ENCODE data around the gene GGA2.
"Not testable (repeated sequence)": the region's sequence is repeated elsewhere in the genome, so short reads cannot be mapped to it uniquely, and the experiment has no call there.

Gene GGA2

DNA sequence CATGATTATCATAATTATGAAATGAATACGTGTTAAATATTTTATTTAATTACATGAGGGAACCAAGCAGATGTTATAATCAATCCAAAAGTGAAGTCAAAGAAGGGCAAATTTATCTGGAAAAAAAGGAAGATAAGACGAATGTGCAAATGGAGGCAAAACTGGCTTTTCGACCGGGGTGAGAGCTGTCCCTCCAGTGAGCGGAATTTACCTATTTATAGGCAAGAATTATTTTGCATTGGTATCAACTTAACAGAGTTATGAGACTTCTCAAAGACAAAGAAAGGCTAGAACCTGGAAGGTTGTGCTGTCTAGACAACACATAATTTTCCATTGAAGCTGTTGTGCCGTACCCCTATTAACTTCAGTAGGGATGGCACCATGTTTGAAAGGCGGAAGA is 1.4 kb upstream of the GGA2 start:
- Histone ChIP-seq H3K4me3 (ENCODE audit: extremely low read depth, insufficient read depth, low read length, poor library complexity, severe bottlenecking) (no peak overlapping the region), H3K27ac (ENCODE audit: low read depth, low read length, severe bottlenecking) (no peak overlapping the region), H3K36me3 (ENCODE audit: control insufficient read depth, insufficient read depth, low read length) (peaks cover 3% of the 10 kb centered on the region), H3K4me1 (ENCODE audit: control insufficient read depth, insufficient read depth, low read length, poor library complexity, severe bottlenecking) (no peaks in the 10 kb centered on the region), H3K9me3 (ENCODE audit: control insufficient read depth, low read length) (no peaks in the 10 kb centered on the region)
- WGBS, 2 experiments (ENCODE audit: insufficient coverage in 2 of 2), result 96 to 100% methylated on average over 3 to 5 of the region's 7 CpGs

- H3K4me3 ChIP-seq (ENCODE audit: extremely low read depth, insufficient read depth, low read length, poor library complexity, severe bottlenecking), result peak overlapping the region; percentile 53
- H3K36me3 ChIP-seq (ENCODE audit: control insufficient read depth, insufficient read depth, low read length); H3K4me1 ChIP-seq (ENCODE audit: control insufficient read depth, insufficient read depth, low read length, poor library complexity, severe bottlenecking); H3K9me3 ChIP-seq (ENCODE audit: control insufficient read depth, low read length); H3K27ac ChIP-seq (ENCODE audit: low read depth, low read length, severe bottlenecking): not testable (repeated sequence)
- 85 to 100% methylated on average over 2 to 4 of the region's 10 CpGs for WGBS, 2 experiments (ENCODE audit: insufficient coverage in 2 of 2)
Observed at GRCh38 chr16:23510915-23511270, 599 bp upstream of the GGA2 start.

DNA sequence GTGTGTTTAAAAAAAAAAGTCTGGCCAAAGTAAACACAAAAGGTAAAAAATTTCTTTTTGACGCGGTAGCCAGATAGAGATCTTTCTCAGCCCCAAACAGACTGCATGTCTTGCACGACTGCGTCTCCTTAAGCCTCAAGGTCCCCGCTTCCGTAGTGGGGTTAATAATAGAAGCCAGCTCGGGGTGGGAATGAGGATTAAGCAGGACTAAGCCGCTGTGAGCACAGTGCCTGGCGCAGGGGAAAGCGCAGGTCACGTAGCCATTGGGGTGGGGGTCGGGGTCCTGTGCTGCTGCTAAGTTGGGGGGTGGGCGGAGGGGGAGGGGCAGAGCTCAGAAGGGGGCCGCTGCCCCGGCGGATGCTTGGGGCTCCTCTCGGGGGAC is 521 bp downstream of the GGA2 start:
- Histone ChIP-seq H3K4me3 (ENCODE audit: extremely low read depth, insufficient read depth, low read length, poor library complexity, severe bottlenecking) (peak overlapping the region; percentile 53), H3K27ac (ENCODE audit: low read depth, low read length, severe bottlenecking) (no peak overlapping the region), H3K36me3 (ENCODE audit: control insufficient read depth, insufficient read depth, low read length) (peaks cover 3% of the 10 kb centered on the region), H3K4me1 (ENCODE audit: control insufficient read depth, insufficient read depth, low read length, poor library complexity, severe bottlenecking) (peaks cover 16% of the 10 kb centered on the region), H3K9me3 (ENCODE audit: control insufficient read depth, low read length) (no peaks in the 10 kb centered on the region)
- WGBS, 2 experiments (ENCODE audit: insufficient coverage in 2 of 2), result 2 to 3% methylated on average over 7 to 8 of the region's 17 CpGs

GRCh38 chr16:23509441-23509754 is 896 bp downstream of the GGA2 start:
- peaks cover 19% of the 10 kb centered on the region for H3K4me1 ChIP-seq (ENCODE audit: control insufficient read depth, insufficient read depth, low read length, poor library complexity, severe bottlenecking)
- H3K9me3 ChIP-seq (ENCODE audit: control insufficient read depth, low read length), result no peaks in the 10 kb centered on the region
- H3K4me3 ChIP-seq (ENCODE audit: extremely low read depth, insufficient read depth, low read length, poor library complexity, severe bottlenecking), result peak overlapping the region; percentile 53
- 0 to 10% methylated on average over 2 of the region's 5 CpGs for WGBS, 2 experiments (ENCODE audit: insufficient coverage in 2 of 2)
- peaks cover 3% of the 10 kb centered on the region for H3K36me3 ChIP-seq (ENCODE audit: control insufficient read depth, insufficient read depth, low read length)
- peak overlapping the region; percentile 43 for H3K27ac ChIP-seq (ENCODE audit: low read depth, low read length, severe bottlenecking)

DNA sequence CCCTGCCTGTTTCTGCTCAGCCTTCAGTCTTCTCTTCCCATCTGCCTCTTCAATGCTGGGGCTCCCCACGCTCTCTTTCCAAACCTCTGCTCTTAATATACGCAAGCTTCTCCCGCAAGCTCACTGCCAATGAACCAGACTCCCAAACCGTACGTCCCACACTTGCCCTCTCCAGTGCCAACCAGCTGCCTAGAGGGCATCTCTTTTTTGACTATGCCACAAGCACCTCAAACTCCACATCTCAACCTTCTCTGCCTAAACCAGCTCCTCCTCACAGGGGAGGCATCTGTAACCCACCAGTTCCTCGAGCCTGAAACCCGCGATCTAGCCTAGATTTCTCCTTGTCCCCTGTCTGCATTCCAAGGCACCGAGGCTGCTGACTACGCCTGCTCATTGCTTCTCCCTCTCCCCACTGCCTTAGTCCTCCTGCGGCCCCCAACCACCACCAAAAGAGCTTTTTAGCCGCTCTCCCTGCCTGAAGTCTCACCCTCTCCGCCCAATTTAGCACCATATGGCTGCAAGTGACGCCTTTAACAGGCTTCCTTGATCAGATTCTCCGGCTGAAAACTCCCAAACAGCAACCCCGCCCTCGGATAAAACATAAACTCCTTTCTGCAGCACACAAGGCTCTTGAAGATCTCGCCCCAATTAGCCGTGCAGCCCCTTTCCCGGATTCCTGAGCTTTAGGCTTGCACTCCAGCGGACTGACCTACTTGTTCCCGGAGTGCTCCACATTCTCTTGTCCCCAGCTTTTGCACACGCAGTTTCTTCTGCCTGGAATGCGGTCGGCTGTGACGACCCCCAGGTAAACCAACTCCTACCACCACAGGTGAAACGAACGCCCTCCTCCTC is 1.5 kb downstream of the GGA2 start:
- WGBS, 2 experiments (ENCODE audit: insufficient coverage in 2 of 2), result 17 to 26% methylated on average over 22 to 26 of the region's 28 CpGs
- Histone ChIP-seq H3K9me3 (ENCODE audit: control insufficient read depth, low read length) (no peaks in the 10 kb centered on the region), H3K36me3 (ENCODE audit: control insufficient read depth, insufficient read depth, low read length) (no peaks in the 10 kb centered on the region), H3K4me3 (ENCODE audit: extremely low read depth, insufficient read depth, low read length, poor library complexity, severe bottlenecking) (peak overlapping the region; percentile 53), H3K27ac (ENCODE audit: low read depth, low read length, severe bottlenecking) (peak overlapping the region; percentile 43), H3K4me1 (ENCODE audit: control insufficient read depth, insufficient read depth, low read length, poor library complexity, severe bottlenecking) (peaks cover 22% of the 10 kb centered on the region)

DNA sequence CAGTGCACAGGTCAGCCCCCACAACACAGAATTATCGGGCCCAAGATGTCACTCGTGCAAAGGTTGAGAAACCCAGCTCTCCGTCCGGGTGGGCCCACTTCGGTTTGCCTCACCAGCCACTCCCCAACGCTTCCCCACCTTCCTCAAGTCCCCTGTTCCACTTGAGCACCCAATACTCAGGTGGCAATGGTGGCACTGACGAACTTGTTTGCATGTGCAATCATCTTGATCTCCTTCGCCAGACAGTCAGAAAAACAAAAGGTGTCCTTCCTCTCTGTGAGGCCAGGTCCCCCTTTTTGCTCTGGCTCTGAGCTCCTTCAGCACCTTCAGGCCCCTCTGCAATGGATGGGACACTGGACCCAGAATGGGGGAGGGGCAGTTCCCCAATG is 3.7 kb downstream of the GGA2 start:
- Histone ChIP-seq H3K4me1 (ENCODE audit: control insufficient read depth, insufficient read depth, low read length, poor library complexity, severe bottlenecking) (peaks cover 22% of the 10 kb centered on the region), H3K27ac (ENCODE audit: low read depth, low read length, severe bottlenecking) (no peak overlapping the region), H3K36me3 (ENCODE audit: control insufficient read depth, insufficient read depth, low read length) (peaks cover 5% of the 10 kb centered on the region), H3K9me3 (ENCODE audit: control insufficient read depth, low read length) (no peaks in the 10 kb centered on the region), H3K4me3 (ENCODE audit: extremely low read depth, insufficient read depth, low read length, poor library complexity, severe bottlenecking) (no peak overlapping the region)
- WGBS, 2 experiments (ENCODE audit: insufficient coverage in 2 of 2), result 94 to 95% methylated on average over 7 to 8 of the region's 8 CpGs

GRCh38 chr16:23505671-23506605 is 4.4 kb downstream of the GGA2 start:
- peaks cover 22% of the 10 kb centered on the region for H3K4me1 ChIP-seq (ENCODE audit: control insufficient read depth, insufficient read depth, low read length, poor library complexity, severe bottlenecking)
- peaks cover 11% of the 10 kb centered on the region for H3K36me3 ChIP-seq (ENCODE audit: control insufficient read depth, insufficient read depth, low read length)
- H3K9me3 ChIP-seq (ENCODE audit: control insufficient read depth, low read length), result no peaks in the 10 kb centered on the region
- WGBS, 2 experiments (ENCODE audit: insufficient coverage in 2 of 2), result 88 to 98% methylated on average over 3 to 5 of the region's 7 CpGs
- no peak overlapping the region for H3K27ac ChIP-seq (ENCODE audit: low read depth, low read length, severe bottlenecking)
- H3K4me3 ChIP-seq (ENCODE audit: extremely low read depth, insufficient read depth, low read length, poor library complexity, severe bottlenecking), result no peak overlapping the region

DNA sequence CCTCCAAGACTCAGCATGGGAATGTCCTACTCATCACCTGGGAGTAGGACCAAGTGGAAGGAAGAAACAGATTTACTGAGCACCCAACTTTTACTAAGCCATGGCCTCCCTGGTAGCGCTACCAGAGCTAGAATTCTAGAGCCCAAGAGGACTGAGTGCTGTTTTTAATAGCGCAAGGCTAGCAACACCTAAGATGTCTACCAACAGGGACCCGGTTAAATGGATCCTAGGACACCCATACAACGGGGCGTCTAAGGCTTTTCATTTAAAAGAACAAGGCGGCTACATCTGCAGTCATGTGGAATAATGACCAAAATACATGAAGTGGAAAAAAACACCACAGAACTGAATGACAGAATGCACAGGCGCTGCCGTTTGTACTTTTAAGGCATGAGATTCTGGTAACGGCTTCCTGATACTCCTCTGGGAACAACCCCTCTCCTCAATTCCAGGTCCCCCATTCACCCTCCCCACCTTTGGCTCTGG is 5.1 kb downstream of the GGA2 start:
- H3K27ac ChIP-seq (ENCODE audit: low read depth, low read length, severe bottlenecking), result peak overlapping the region; percentile 71
- no peak overlapping the region for H3K4me3 ChIP-seq (ENCODE audit: extremely low read depth, insufficient read depth, low read length, poor library complexity, severe bottlenecking)
- WGBS, 2 experiments (ENCODE audit: insufficient coverage in 2 of 2), result 86 to 95% methylated on average over 6 to 7 of the region's 9 CpGs
- H3K4me1 ChIP-seq (ENCODE audit: control insufficient read depth, insufficient read depth, low read length, poor library complexity, severe bottlenecking), result peaks cover 22% of the 10 kb centered on the region
- H3K36me3 ChIP-seq (ENCODE audit: control insufficient read depth, insufficient read depth, low read length), result peaks cover 11% of the 10 kb centered on the region
- no peaks in the 10 kb centered on the region for H3K9me3 ChIP-seq (ENCODE audit: control insufficient read depth, low read length)

DNA sequence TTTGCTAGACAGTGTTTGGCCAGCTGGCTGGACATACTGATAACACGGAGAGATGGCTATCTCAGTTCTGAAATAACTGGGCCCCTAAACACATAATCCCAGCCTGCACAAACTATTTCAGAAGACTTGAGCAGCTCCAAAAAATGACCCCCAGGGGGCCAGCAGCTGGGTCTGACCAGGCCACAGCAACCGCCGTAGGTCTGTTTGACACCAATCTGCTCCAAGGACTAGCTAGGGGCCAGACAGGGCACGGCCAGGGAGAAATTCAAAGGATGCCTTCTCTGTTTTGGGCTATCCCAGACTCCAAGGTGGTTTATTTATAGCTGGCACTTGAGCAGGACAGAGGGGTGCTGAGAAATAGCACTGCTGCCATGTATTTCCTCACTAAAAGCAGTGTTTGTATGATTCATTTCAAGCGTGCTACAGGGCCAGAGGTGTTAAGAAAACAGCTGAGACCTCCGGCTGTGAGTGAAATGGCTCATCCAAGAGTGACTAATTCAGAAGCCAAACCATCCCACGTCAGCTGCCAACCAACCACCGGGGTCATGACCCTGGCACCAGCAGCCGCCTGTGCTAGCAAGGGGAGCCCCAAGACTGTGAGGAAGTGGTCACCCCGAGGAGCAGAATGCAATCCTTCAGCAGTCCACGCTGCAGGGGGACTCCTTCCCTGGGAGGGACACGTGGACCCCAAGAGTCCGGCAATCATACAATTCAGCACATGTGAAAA is 5.7 kb downstream of the GGA2 start:
- 58 to 64% methylated on average over 10 to 12 of the region's 13 CpGs for WGBS, 2 experiments (ENCODE audit: insufficient coverage in 2 of 2)
- Histone ChIP-seq H3K4me1 (ENCODE audit: control insufficient read depth, insufficient read depth, low read length, poor library complexity, severe bottlenecking) (peaks cover 22% of the 10 kb centered on the region), H3K4me3 (ENCODE audit: extremely low read depth, insufficient read depth, low read length, poor library complexity, severe bottlenecking) (no peak overlapping the region)

GRCh38 chr16:23504076-23504452 is 6.2 kb downstream of the GGA2 start:
- Histone ChIP-seq H3K9me3 (ENCODE audit: control insufficient read depth, low read length) (no peaks in the 10 kb centered on the region), H3K4me1 (ENCODE audit: control insufficient read depth, insufficient read depth, low read length, poor library complexity, severe bottlenecking) (peaks cover 22% of the 10 kb centered on the region), H3K27ac (ENCODE audit: low read depth, low read length, severe bottlenecking) (peak overlapping the region; percentile 71), H3K36me3 (ENCODE audit: control insufficient read depth, insufficient read depth, low read length) (peaks cover 11% of the 10 kb centered on the region), H3K4me3 (ENCODE audit: extremely low read depth, insufficient read depth, low read length, poor library complexity, severe bottlenecking) (no peak overlapping the region)
- 94 to 96% methylated on average over 3 to 4 of the region's 5 CpGs for WGBS, 2 experiments (ENCODE audit: insufficient coverage in 2 of 2)

More for the DNA sequence above, 5.7 kb downstream of the GGA2 start:
- Histone ChIP-seq H3K27ac (ENCODE audit: low read depth, low read length, severe bottlenecking) (peak overlapping the region; percentile 71), H3K36me3 (ENCODE audit: control insufficient read depth, insufficient read depth, low read length) (peaks cover 11% of the 10 kb centered on the region), H3K9me3 (ENCODE audit: control insufficient read depth, low read length) (no peaks in the 10 kb centered on the region)

All from mesodermal cell (in vitro differentiated cells).